Amygdala (tissue), 56 donors: ENCODE data around the gene BANP.
"Not testable (repeated sequence)": the region's sequence is repeated elsewhere in the genome, so short reads cannot be mapped to it uniquely, and the experiment has no call there.

Experiments
- DNase-seq, 56 donors: peaks; one replicate each; lab custom pipeline; 2025; lab: John Stamatoyannopoulos, UW

Gene BANP

GRCh38 chr16:88010343-88010967 lies 59.2 kb downstream of the BANP start:
- DNase-seq, result peak in 12 of 56 donors; percentile 1 to 58 (median 26)

GRCh38 chr16:88010968-88011483 lies 59.8 kb downstream of the BANP start:
- DNase-seq, result no peak

GRCh38 chr16:88012360-88012759 lies 61.1 kb downstream of the BANP start:
- DNase-seq, result no peak

- DNase-seq, result no peak
Measured at GRCh38 chr16:88013091-88013609, 61.9 kb downstream of the BANP start.

- no peak for DNase-seq
Measured at GRCh38 chr16:88013766-88014251, 62.6 kb downstream of the BANP start.

- no peak for DNase-seq
Measured at GRCh38 chr16:88014252-88014781, 63.1 kb downstream of the BANP start.

GRCh38 chr16:88014954-88015805 lies 63.9 kb downstream of the BANP start:
- DNase-seq, result no peak

GRCh38 chr16:88015806-88016140 lies 64.5 kb downstream of the BANP start:
- DNase-seq, result no peak

GRCh38 chr16:88016386-88016785 lies 65.2 kb downstream of the BANP start:
- not testable (repeated sequence) for DNase-seq

- no peak for DNase-seq
Measured at GRCh38 chr16:88016964-88017363, 65.7 kb downstream of the BANP start.

- no peak for DNase-seq
Measured at GRCh38 chr16:88017587-88018101, 66.4 kb downstream of the BANP start.

GRCh38 chr16:88018382-88018781 lies 67.1 kb downstream of the BANP start:
- not testable (repeated sequence) for DNase-seq

GRCh38 chr16:88019041-88019820 lies 68.0 kb downstream of the BANP start:
- DNase-seq, result peak in 1 of 56 donors; percentile 33

- no peak for DNase-seq
Measured at GRCh38 chr16:88019821-88020515, 68.7 kb downstream of the BANP start.

GRCh38 chr16:88020516-88020885 lies 69.3 kb downstream of the BANP start:
- DNase-seq, result no peak

- DNase-seq, result not testable (repeated sequence)
Measured at GRCh38 chr16:88021041-88021970, 70.1 kb downstream of the BANP start.

- no peak for DNase-seq
Measured at GRCh38 chr16:88022076-88023042, 71.1 kb downstream of the BANP start.
